Liver (tissue), 9 donors: ENCODE measurements around the gene USP30. TPM values are rescaled to one million over a fixed set of nuclear protein-coding genes. Genes with fewer than 3 reads are reported as not detected.

Experiments used
- DNase-seq: peaks from one replicate; pipeline ENCODE4 v3.0.0-alpha.2; 2017; ENCODE audit warnings: low spot score
- H3K27ac ChIP-seq, 2 donors: one replicate each; pipeline ENCODE4 v1.7.0; 2013; ENCODE audit warnings: inconsistent platforms in 2 of 2, low read length in 2 of 2, control low read depth in 1 of 2, low read depth in 1 of 2, mild to moderate bottlenecking in 1 of 2
- H3K27me3 ChIP-seq, 4 donors: one replicate each; pipeline versions ENCODE4 v1.6.1 to v1.7.0; 2013; ENCODE audit warnings: low read length in 3 of 4, inconsistent platforms in 1 of 4, mild to moderate bottlenecking in 1 of 4, moderate library complexity in 1 of 4; ENCODE audit not compliant: control insufficient read depth in 4 of 4, insufficient read depth in 4 of 4
- H3K36me3 ChIP-seq, 4 donors: one replicate each; pipeline versions ENCODE4 v1.6.1 to v1.7.0; 2013; ENCODE audit warnings: low read length in 3 of 4, mild to moderate bottlenecking in 3 of 4, low read depth in 1 of 4, moderate library complexity in 1 of 4; ENCODE audit not compliant: control insufficient read depth in 4 of 4, insufficient read depth in 3 of 4
- H3K4me1 ChIP-seq, 4 donors: one replicate each; pipeline versions ENCODE4 v1.6.1 to v1.7.0; 2013; ENCODE audit warnings: low read length in 3 of 4, mild to moderate bottlenecking in 3 of 4, moderate library complexity in 1 of 4; ENCODE audit not compliant: control insufficient read depth in 4 of 4, insufficient read depth in 4 of 4
- H3K4me3 ChIP-seq, 3 donors: one replicate each; pipeline versions ENCODE4 v1.6.1 to v1.7.0; 2013; ENCODE audit warnings: low read length in 3 of 3, control low read depth in 1 of 3, low read depth in 1 of 3, mild to moderate bottlenecking in 1 of 3
- H3K9ac ChIP-seq, 2 donors: one replicate each; pipeline ENCODE4 v1.7.0; 2013; ENCODE audit warnings: low read length in 2 of 2, mild to moderate bottlenecking in 2 of 2, moderate library complexity in 2 of 2, control low read depth in 1 of 2, low read depth in 1 of 2
- H3K9me3 ChIP-seq, 4 donors: one replicate each; pipeline versions ENCODE4 v1.6.1 to v1.7.0; 2013; ENCODE audit warnings: low read length in 3 of 4; ENCODE audit not compliant: control insufficient read depth in 4 of 4
- CTCF ChIP-seq: fragments of 150-350 bp; IDR thresholded peaks from 2 replicates; pipeline ENCODE4 v1.5.1; 2017; ENCODE audit warnings: improper control_type of control experiment, low read depth, low read length; ENCODE audit not compliant: missing input control
- EGR1 ChIP-seq, 2 donors: IDR thresholded peaks; 2 replicates each; pipeline ENCODE4 v1.6.1; 2016 to 2018; ENCODE audit warnings: antibody characterized with exemption in 2 of 2, low read depth in 2 of 2
- FOXA1 ChIP-seq: IDR thresholded peaks from 2 replicates; pipeline ENCODE4 v1.6.1; 2016; ENCODE audit warnings: antibody characterized with exemption
- FOXA2 ChIP-seq: IDR thresholded peaks from 2 replicates; pipeline ENCODE4 v1.6.1; 2016; ENCODE audit warnings: antibody characterized with exemption
- GABPA ChIP-seq, 2 donors: IDR thresholded peaks in 1 of 2; conservative IDR thresholded peaks in 1 of 2; 2 replicates each; pipeline ENCODE4 v1.6.1; 2016; ENCODE audit warnings: antibody characterized with exemption in 2 of 2, mild to moderate bottlenecking in 1 of 2, moderate library complexity in 1 of 2
- HNF4A ChIP-seq, 2 donors: conservative IDR thresholded peaks; 2 replicates each; pipeline ENCODE4 v1.6.1; 2016; ENCODE audit warnings: antibody characterized with exemption in 2 of 2, mild to moderate bottlenecking in 2 of 2
- HNF4G ChIP-seq: IDR thresholded peaks from 2 replicates; pipeline ENCODE4 v1.6.1; 2016; ENCODE audit warnings: antibody characterized with exemption
- JUND ChIP-seq, 2 donors: IDR thresholded peaks; 2 replicates each; pipeline ENCODE4 v1.6.1; 2016; ENCODE audit warnings: antibody characterized with exemption in 2 of 2
- MAX ChIP-seq: IDR thresholded peaks from 2 replicates; pipeline ENCODE4 v1.6.1; 2016; ENCODE audit warnings: antibody characterized with exemption
- NR2F2 ChIP-seq: IDR thresholded peaks from 2 replicates; pipeline ENCODE4 v1.6.1; 2016; ENCODE audit warnings: antibody characterized with exemption
- RAD21 ChIP-seq, 2 donors: IDR thresholded peaks; 2 replicates each; pipeline ENCODE4 v1.6.1; 2016; ENCODE audit warnings: antibody characterized with exemption in 2 of 2, mild to moderate bottlenecking in 2 of 2
- REST ChIP-seq: IDR thresholded peaks from 2 replicates; pipeline ENCODE4 v1.6.1; 2016; ENCODE audit warnings: antibody characterized with exemption, mild to moderate bottlenecking
- RXRA ChIP-seq, 2 donors: IDR thresholded peaks; 2 replicates each; pipeline ENCODE4 v1.6.1; 2017 to 2018; ENCODE audit warnings: antibody characterized with exemption in 2 of 2, mild to moderate bottlenecking in 1 of 2
- SP1 ChIP-seq: IDR thresholded peaks from 2 replicates; pipeline ENCODE4 v1.6.1; 2018; ENCODE audit warnings: antibody characterized with exemption, mild to moderate bottlenecking
- TAF1 ChIP-seq: conservative IDR thresholded peaks from 2 replicates; pipeline ENCODE4 v1.6.1; 2016; ENCODE audit warnings: antibody characterized with exemption, mild to moderate bottlenecking
- YY1 ChIP-seq: IDR thresholded peaks from 2 replicates; pipeline ENCODE4 v1.6.1; 2016; ENCODE audit warnings: antibody characterized with exemption, mild to moderate bottlenecking
- whole genome bisulfite sequencing: extraction: QIAGEN DNeasy Blood & Tissue Kit; methylation state at CpG from one replicate; pipeline ENCODE4 v1.1.7; 2013; 5-methylcytosine and 5-hydroxymethylcytosine counted together
- polyA plus RNA-seq, 2 donors: library from polyadenylated mRNA; stranded (reverse) in 1 of 2; unstranded in 1 of 2; fragments of 200-250 nt in 1 of 2; fragments of >200 nt in 1 of 2; fragmentation: Nextera tagmentation in 1 of 2; extraction: Ambion mirVana in 1 of 2; gene quantifications; one replicate each; pipeline versions ENCODE4 v1.2.1 to v1.2.3, GENCODE V29; 2013 to 2015
- total RNA-seq, 2 donors: library from RNA; depleted of rRNA; stranded (reverse); fragments of >200 nt; gene quantifications; one replicate each; pipeline ENCODE4 v1.2.3, GENCODE V29; 2014
- TF ChIP-seq, protein P1 (sequence below): IDR thresholded peaks from 2 replicates; pipeline ENCODE4 v1.6.1; 2016; ENCODE audit warnings: antibody characterized with exemption
- donor health status: healthy.
- donor health status: healthy.
- donor health status: healthy.
- donor health status: healthy.
- donor health status: healthy.

Gene USP30
- total and polyA plus RNA-seq, 4 donors: 6.4 to 12.1 (median 9.4) TPM

DNA sequence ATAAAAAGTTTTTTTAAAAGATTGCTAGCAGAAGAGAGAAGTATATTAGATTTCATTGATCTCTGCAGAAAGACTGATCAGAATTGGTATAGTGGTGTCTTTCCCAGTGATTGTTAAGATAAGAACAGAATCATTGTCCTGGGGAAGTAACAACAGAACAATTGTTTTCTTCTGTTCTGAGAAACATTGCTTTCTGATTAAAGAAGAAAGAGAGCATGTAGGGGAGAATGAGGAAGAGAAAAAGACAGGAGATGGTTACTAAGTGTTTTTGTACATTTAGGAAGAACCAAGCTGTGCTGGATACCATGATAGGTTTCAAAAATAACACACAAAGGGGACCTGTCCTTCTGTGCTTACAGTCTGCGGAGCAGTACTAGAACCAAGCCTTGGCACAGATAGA, 5.0 kb downstream of the USP30 start:
- no peaks in the 10 kb centered on the region for H3K27me3 ChIP-seq
- no peak overlapping the region for H3K4me3 ChIP-seq
- TF ChIP-seq REST (no peak), FOXA1 (no peak), NR2F2 (no peak), MAX (no peak), TAF1 (no peak)
- DNase-seq: no peak
- H3K9ac ChIP-seq: no peak overlapping the region
- peaks cover 0 to 4% (median 2%) of the 10 kb centered on the region in 4 donors for H3K36me3 ChIP-seq
- 96% methylated on average over 1 of the region's 1 CpG for WGBS
- peaks cover 2 to 56% (median 25%) of the 10 kb centered on the region in 4 donors for H3K4me1 ChIP-seq
- H3K27ac ChIP-seq: no peak overlapping the region
- no peaks in the 10 kb centered on the region for H3K9me3 ChIP-seq

DNA sequence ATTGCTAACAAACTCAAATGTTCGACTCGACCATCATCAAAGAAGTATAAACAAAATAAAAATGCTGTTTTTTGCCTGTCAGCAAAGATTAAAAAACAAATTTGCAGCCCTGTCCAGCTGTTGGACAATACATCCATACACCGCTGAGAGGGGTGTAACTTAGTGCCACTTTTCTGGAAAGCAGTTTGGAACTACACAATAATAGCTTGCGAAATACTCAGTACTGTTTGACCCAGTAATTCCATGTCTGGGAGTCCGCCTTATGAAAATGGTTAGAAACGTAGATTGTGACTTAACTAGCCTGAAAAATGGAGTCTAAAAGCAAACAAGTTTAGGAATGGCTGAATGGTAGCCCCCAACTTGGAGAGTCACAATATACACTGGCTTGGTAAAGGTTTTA, 6.4 kb downstream of the USP30 start:
- no peaks in the 10 kb centered on the region for H3K27me3 ChIP-seq
- peaks cover 0 to 6% (median 2%) of the 10 kb centered on the region in 4 donors for H3K36me3 ChIP-seq
- DNase-seq: no peak
- TF ChIP-seq HNF4G: no peak
- TF ChIP-seq REST: peak; percentile 44
- no peak for TF ChIP-seq GABPA (IDR thresholded peaks at IDR 0.05 in 1 of 2, conservative IDR thresholded peaks at IDR 0.05 in 1 of 2)
- peak; percentile 16 for TF ChIP-seq CTCF
- no peak for TF ChIP-seq TAF1
- TF ChIP-seq, protein P1, sequence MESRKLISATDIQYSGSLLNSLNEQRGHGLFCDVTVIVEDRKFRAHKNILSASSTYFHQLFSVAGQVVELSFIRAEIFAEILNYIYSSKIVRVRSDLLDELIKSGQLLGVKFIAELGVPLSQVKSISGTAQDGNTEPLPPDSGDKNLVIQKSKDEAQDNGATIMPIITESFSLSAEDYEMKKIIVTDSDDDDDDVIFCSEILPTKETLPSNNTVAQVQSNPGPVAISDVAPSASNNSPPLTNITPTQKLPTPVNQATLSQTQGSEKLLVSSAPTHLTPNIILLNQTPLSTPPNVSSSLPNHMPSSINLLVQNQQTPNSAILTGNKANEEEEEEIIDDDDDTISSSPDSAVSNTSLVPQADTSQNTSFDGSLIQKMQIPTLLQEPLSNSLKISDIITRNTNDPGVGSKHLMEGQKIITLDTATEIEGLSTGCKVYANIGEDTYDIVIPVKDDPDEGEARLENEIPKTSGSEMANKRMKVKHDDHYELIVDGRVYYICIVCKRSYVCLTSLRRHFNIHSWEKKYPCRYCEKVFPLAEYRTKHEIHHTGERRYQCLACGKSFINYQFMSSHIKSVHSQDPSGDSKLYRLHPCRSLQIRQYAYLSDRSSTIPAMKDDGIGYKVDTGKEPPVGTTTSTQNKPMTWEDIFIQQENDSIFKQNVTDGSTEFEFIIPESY: no peak
- TF ChIP-seq JUND (IDR thresholded peaks at IDR 0.05): peak in 1 of 2 donors; percentile 38
- peak; percentile 45 to 47 for TF ChIP-seq RAD21 (IDR thresholded peaks at IDR 0.05)
- TF ChIP-seq EGR1 (IDR thresholded peaks at IDR 0.05; ENCODE audit: low read depth in 2 of 2): no peak
- peak; percentile 33 to 60 for TF ChIP-seq RXRA (IDR thresholded peaks at IDR 0.05)
- peak; percentile 35 to 68 for TF ChIP-seq HNF4A (conservative IDR thresholded peaks at IDR 0.05)
- peak; percentile 52 for TF ChIP-seq YY1
- TF ChIP-seq NR2F2: no peak
- no peak for TF ChIP-seq FOXA2
- peak; percentile 22 for TF ChIP-seq MAX
- TF ChIP-seq SP1: peak; percentile 31
- peaks cover 2 to 46% (median 18%) of the 10 kb centered on the region in 4 donors for H3K4me1 ChIP-seq
- H3K9me3 ChIP-seq: no peaks in the 10 kb centered on the region
- H3K4me3 ChIP-seq: no peak overlapping the region
- WGBS: 44% methylated on average over 6 of the region's 6 CpGs
- peak overlapping the region; percentile 46 to 63 for H3K27ac ChIP-seq
- no peak overlapping the region for H3K9ac ChIP-seq
